ENCODE measurements around the gene POLDIP3.

Gene POLDIP3

GRCh38 chr22:42604403-42604802, 10.3 kb downstream of the POLDIP3 start:
- Histone ChIP-seq H4K20me1 (ENCODE audit: insufficient read depth, low read length) (peaks cover 12% of the 10 kb centered on the region), H3K4me1 (ENCODE audit: low read length) (no peaks in the 10 kb centered on the region), H2AFZ (ENCODE audit: low read length) (no peak overlapping the region), H3K27me3 (replicated peaks; ENCODE audit: insufficient read depth, low read length) (no peaks in the 10 kb centered on the region), H3K27ac (ENCODE audit: low read length) (no peak overlapping the region), H3K36me3 (replicated peaks; ENCODE audit: insufficient read depth, low read length) (peaks cover 6% of the 10 kb centered on the region; the same call in 1 of the 2 replicates), H3F3A (ENCODE audit: insufficient read depth, low read length) (no peaks in the 10 kb centered on the region), H3K4me3 (ENCODE audit: low read length) (no peak overlapping the region), H3K9ac (ENCODE audit: low read length) (no peak overlapping the region), H3K4me2 (ENCODE audit: low read depth, low read length) (no peak overlapping the region), H3K79me2 (ENCODE audit: low read length) (peaks cover 91% of the 10 kb centered on the region), H3K9me3 (replicated peaks; ENCODE audit: insufficient read depth, low read length) (no peaks in the 10 kb centered on the region), H3K9me2 (replicated peaks; ENCODE audit: insufficient read depth, low read length) (no peaks in the 10 kb centered on the region)
- no peak for DNase-seq
- TF ChIP-seq, protein P1, sequence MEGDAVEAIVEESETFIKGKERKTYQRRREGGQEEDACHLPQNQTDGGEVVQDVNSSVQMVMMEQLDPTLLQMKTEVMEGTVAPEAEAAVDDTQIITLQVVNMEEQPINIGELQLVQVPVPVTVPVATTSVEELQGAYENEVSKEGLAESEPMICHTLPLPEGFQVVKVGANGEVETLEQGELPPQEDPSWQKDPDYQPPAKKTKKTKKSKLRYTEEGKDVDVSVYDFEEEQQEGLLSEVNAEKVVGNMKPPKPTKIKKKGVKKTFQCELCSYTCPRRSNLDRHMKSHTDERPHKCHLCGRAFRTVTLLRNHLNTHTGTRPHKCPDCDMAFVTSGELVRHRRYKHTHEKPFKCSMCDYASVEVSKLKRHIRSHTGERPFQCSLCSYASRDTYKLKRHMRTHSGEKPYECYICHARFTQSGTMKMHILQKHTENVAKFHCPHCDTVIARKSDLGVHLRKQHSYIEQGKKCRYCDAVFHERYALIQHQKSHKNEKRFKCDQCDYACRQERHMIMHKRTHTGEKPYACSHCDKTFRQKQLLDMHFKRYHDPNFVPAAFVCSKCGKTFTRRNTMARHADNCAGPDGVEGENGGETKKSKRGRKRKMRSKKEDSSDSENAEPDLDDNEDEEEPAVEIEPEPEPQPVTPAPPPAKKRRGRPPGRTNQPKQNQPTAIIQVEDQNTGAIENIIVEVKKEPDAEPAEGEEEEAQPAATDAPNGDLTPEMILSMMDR (IDR thresholded peaks at IDR 0.05; ENCODE audit: low read length): no peak
- TF ChIP-seq EZH2 (optimal IDR thresholded peaks at IDR 0.05; ENCODE audit: low read depth, low read length): no peak
- TF ChIP-seq EZH2phosphoT487 (IDR thresholded peaks at IDR 0.05; ENCODE audit: low read length): no peak

DNA sequence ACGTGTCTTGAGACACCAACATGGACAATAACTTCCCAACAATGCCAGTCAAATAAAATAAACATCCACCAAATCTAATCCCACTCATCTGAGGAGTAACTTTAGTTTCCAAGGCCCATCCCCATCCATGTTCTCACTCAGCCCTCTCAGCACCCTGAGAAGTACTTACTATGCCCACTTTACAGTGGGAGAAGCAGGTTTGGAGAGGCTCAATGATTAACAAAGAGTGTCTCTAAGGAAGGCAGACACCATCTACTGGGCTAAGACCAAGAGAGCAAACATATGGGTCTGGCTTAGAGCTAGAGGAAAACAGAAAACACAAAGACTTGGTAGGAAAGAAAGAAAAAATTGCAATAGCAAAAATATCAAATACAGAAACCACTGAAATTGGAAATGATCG, 11.3 kb downstream of the POLDIP3 start:
- no peak overlapping the region for H3K4me2 ChIP-seq (ENCODE audit: low read depth, low read length)
- H3K79me2 ChIP-seq (ENCODE audit: low read length): peaks cover 88% of the 10 kb centered on the region
- no peaks in the 10 kb centered on the region for H3K4me1 ChIP-seq (ENCODE audit: low read length)
- H2AFZ ChIP-seq (ENCODE audit: low read length): no peak overlapping the region
- no peak for DNase-seq
- peaks cover 6% of the 10 kb centered on the region; the same call in 1 of the 2 replicates for H3K36me3 ChIP-seq (replicated peaks; ENCODE audit: insufficient read depth, low read length)
- no peak overlapping the region for H3K27ac ChIP-seq (ENCODE audit: low read length)
- no peaks in the 10 kb centered on the region for H3K9me3 ChIP-seq (replicated peaks; ENCODE audit: insufficient read depth, low read length)
- peaks cover 12% of the 10 kb centered on the region for H4K20me1 ChIP-seq (ENCODE audit: insufficient read depth, low read length)
- H3F3A ChIP-seq (ENCODE audit: insufficient read depth, low read length): no peaks in the 10 kb centered on the region
- no peaks in the 10 kb centered on the region for H3K9me2 ChIP-seq (replicated peaks; ENCODE audit: insufficient read depth, low read length)
- H3K27me3 ChIP-seq (replicated peaks; ENCODE audit: insufficient read depth, low read length): no peaks in the 10 kb centered on the region
- TF ChIP-seq EZH2phosphoT487 (IDR thresholded peaks at IDR 0.05; ENCODE audit: low read length) (no peak), EZH2 (optimal IDR thresholded peaks at IDR 0.05; ENCODE audit: low read depth, low read length) (no peak)
- TF ChIP-seq, protein P1 (IDR thresholded peaks at IDR 0.05; ENCODE audit: low read length): no peak
- H3K4me3 ChIP-seq (ENCODE audit: low read length): no peak overlapping the region
- H3K9ac ChIP-seq (ENCODE audit: low read length): no peak overlapping the region

GRCh38 chr22:42602470-42602869, 12.2 kb downstream of the POLDIP3 start:
- DNase-seq: no peak
- no peak overlapping the region for H3K27ac ChIP-seq (ENCODE audit: low read length)
- H3K9ac ChIP-seq (ENCODE audit: low read length): no peak overlapping the region
- no peak overlapping the region for H3K4me3 ChIP-seq (ENCODE audit: low read length)
- no peak overlapping the region for H2AFZ ChIP-seq (ENCODE audit: low read length)
- H3K36me3 ChIP-seq (replicated peaks; ENCODE audit: insufficient read depth, low read length): peaks cover 6% of the 10 kb centered on the region; the same call in 1 of the 2 replicates
- peaks cover 79% of the 10 kb centered on the region for H3K79me2 ChIP-seq (ENCODE audit: low read length)
- H3K9me3 ChIP-seq (replicated peaks; ENCODE audit: insufficient read depth, low read length): no peaks in the 10 kb centered on the region
- no peaks in the 10 kb centered on the region for H3K9me2 ChIP-seq (replicated peaks; ENCODE audit: insufficient read depth, low read length)
- TF ChIP-seq, protein P1 (IDR thresholded peaks at IDR 0.05; ENCODE audit: low read length): no peak
- TF ChIP-seq EZH2 (optimal IDR thresholded peaks at IDR 0.05; ENCODE audit: low read depth, low read length) (no peak), EZH2phosphoT487 (IDR thresholded peaks at IDR 0.05; ENCODE audit: low read length) (no peak)
- H4K20me1 ChIP-seq (ENCODE audit: insufficient read depth, low read length): peaks cover 12% of the 10 kb centered on the region
- H3K4me2 ChIP-seq (ENCODE audit: low read depth, low read length): no peak overlapping the region
- H3K4me1 ChIP-seq (ENCODE audit: low read length): no peaks in the 10 kb centered on the region
- H3F3A ChIP-seq (ENCODE audit: insufficient read depth, low read length): no peaks in the 10 kb centered on the region
- H3K27me3 ChIP-seq (replicated peaks; ENCODE audit: insufficient read depth, low read length): no peaks in the 10 kb centered on the region

All from MM.1S (cell line).